GM12878 (cell line): ENCODE measurements around the gene OSMR. TPM values are rescaled to one million over a fixed set of nuclear protein-coding genes. Genes with fewer than 3 reads are reported as not detected.

Experiments used
- ATAC-seq: fragments of 200-7000 bp; cut with Tn5 transposase; 3 replicates; pipeline ENCODE4 v1.9.1; 2020; ENCODE audit warnings: mild to moderate bottlenecking, moderate library complexity
- BruUV-seq: library from RNA; stranded (reverse); fragments of 400-500 nt; replicated peaks from 2 replicates; lab custom pipeline; 2021; lab: Mats Ljungman, UMichigan
- CTCF ChIA-PET: fragments of 300-600 bp; sonication (Branson Sonifier 250); formaldehyde crosslinking; extraction: SDS; loops from one replicate; lab custom pipeline; 2021; ENCODE audit warnings: inconsistent platforms; lab: Yijun Ruan, JAX
- POLR2A ChIA-PET: fragments of 350-600 bp; formaldehyde crosslinking; extraction: SDS; loops from one replicate; lab custom pipeline; 2021; ENCODE audit warnings: inconsistent platforms; lab: Charles Lee
- RAD21 ChIA-PET: fragments of 300-600 bp; sonication (Branson Sonifier 250); formaldehyde crosslinking; loops from one replicate; lab custom pipeline; 2023; ENCODE audit warnings: antibody characterized with exemption; ENCODE audit not compliant: unreplicated experiment; lab: Charles Lee
- SMC1A ChIA-PET: fragments of 300-600 bp; sonication (Branson Sonifier 250); formaldehyde crosslinking; loops from one replicate; lab custom pipeline; 2023; ENCODE audit not compliant: unreplicated experiment, uncharacterized antibody; lab: Charles Lee
- DNase-seq: peaks from one replicate; pipeline ENCODE4 v3.0.0-alpha.2; 2011; ENCODE audit warnings: low read depth, low spot score
- FAIRE-seq: peaks from 3 replicates; lab custom pipeline; 2011; peaks lifted over from hg19 to GRCh38; lab: Jason Lieb, UNC
- H2AFZ ChIP-seq: 2 replicates; pipeline ENCODE4 v1.6.0; 2011; ENCODE audit warnings: low read depth, low read length, control low read depth; ENCODE audit not compliant: control insufficient read depth
- H3K27ac ChIP-seq: 2 replicates; pipeline ENCODE4 v1.5.1; 2011; ENCODE audit warnings: control low read depth; ENCODE audit not compliant: control insufficient read depth, insufficient read depth
- H3K27me3 ChIP-seq, 2 experiments: replicated peaks in 1 of 2; 2 replicates each; pipeline versions ENCODE4 v1.6.0 to v1.6.1; 2011; ENCODE audit warnings: low read length in 1 of 2; ENCODE audit not compliant: control insufficient read depth in 2 of 2, insufficient read depth in 2 of 2
- H3K36me3 ChIP-seq, 2 experiments: 2 replicates each; pipeline ENCODE4 v1.5.1; 2011; ENCODE audit warnings: low read length in 1 of 2; ENCODE audit not compliant: control insufficient read depth in 2 of 2, insufficient read depth in 2 of 2
- H3K4me1 ChIP-seq: 2 replicates; pipeline ENCODE4 v1.6.1; 2011; ENCODE audit warnings: mild to moderate bottlenecking, low read length, moderate library complexity, mixed read lengths; ENCODE audit not compliant: control insufficient read depth, insufficient read depth
- H3K4me2 ChIP-seq: 2 replicates; pipeline ENCODE4 v1.6.0; 2011; ENCODE audit warnings: control low read depth; ENCODE audit not compliant: control insufficient read depth, insufficient read depth
- H3K4me3 ChIP-seq: fragments of 200-600 bp; sonication (generic); 2 replicates; pipeline ENCODE4 v1.5.1; 2016
- H3K79me2 ChIP-seq: 2 replicates; pipeline ENCODE4 v1.6.0; 2011; ENCODE audit warnings: low read length; ENCODE audit not compliant: control insufficient read depth, insufficient read depth
- H3K9ac ChIP-seq: 2 replicates; pipeline ENCODE4 v1.8.0; 2011; ENCODE audit warnings: low read length, control low read depth, mixed read lengths; ENCODE audit not compliant: control insufficient read depth, insufficient read depth
- H3K9me3 ChIP-seq: replicated peaks from 3 replicates; pipeline ENCODE4 v1.5.1; 2011; ENCODE audit warnings: mild to moderate bottlenecking, low read length; ENCODE audit not compliant: control insufficient read depth, insufficient read depth
- H4K20me1 ChIP-seq: 2 replicates; pipeline ENCODE4 v1.6.0; 2011; ENCODE audit not compliant: control insufficient read depth, insufficient read depth
- ASH2L ChIP-seq: fragments of 300-600, 200-600 bp; sonication (generic); IDR thresholded peaks from 2 replicates; pipeline ENCODE4 v1.6.1; 2017; ENCODE audit warnings: low read depth, mild to moderate bottlenecking, borderline replicate concordance
- BCL3 ChIP-seq: IDR thresholded peaks from 2 replicates; pipeline ENCODE4 v1.6.1; 2011; ENCODE audit warnings: borderline replicate concordance, low read depth, mild to moderate bottlenecking, moderate library complexity, low read length; ENCODE audit not compliant: insufficient read depth, poor library complexity, severe bottlenecking
- HSF1 ChIP-seq: fragments of 150-350 bp; IDR thresholded peaks from 2 replicates; pipeline ENCODE4 v1.6.1; 2014; ENCODE audit warnings: mild to moderate bottlenecking, low read depth, low read length
- MEF2B ChIP-seq: fragments of 450-650 bp; IDR thresholded peaks from 2 replicates; pipeline ENCODE4 v1.6.1; 2018; ENCODE audit warnings: mild to moderate bottlenecking, moderate library complexity; ENCODE audit not compliant: partially characterized antibody, poor library complexity, severe bottlenecking
- MTA3 ChIP-seq: IDR thresholded peaks from 2 replicates; pipeline ENCODE4 v1.6.1; 2012; ENCODE audit warnings: low read length, inconsistent platforms, borderline replicate concordance
- NR2C1 ChIP-seq: fragments of 450-650 bp; IDR thresholded peaks from 2 replicates; pipeline ENCODE4 v1.6.1; 2017; ENCODE audit warnings: antibody characterized with exemption, mild to moderate bottlenecking, moderate library complexity
- NR2C2 ChIP-seq: IDR thresholded peaks from 2 replicates; pipeline ENCODE4 v1.6.1; 2011; ENCODE audit warnings: borderline replicate concordance, low read depth; ENCODE audit not compliant: control insufficient read depth, insufficient read length
- SKIL ChIP-seq: fragments of 450-650 bp; IDR thresholded peaks from 2 replicates; pipeline ENCODE4 v1.6.1; 2017; ENCODE audit warnings: mild to moderate bottlenecking, low read depth, inconsistent platforms; ENCODE audit not compliant: poor library complexity, severe bottlenecking
- SMARCA5 ChIP-seq: fragments of 450-650 bp; IDR thresholded peaks from 2 replicates; pipeline ENCODE4 v1.6.1; 2017; ENCODE audit warnings: mild to moderate bottlenecking
- SRF ChIP-seq, 2 experiments: IDR thresholded peaks; 2 replicates each; pipeline ENCODE4 v1.6.1; 2011; ENCODE audit warnings: low read depth in 2 of 2, low read length in 2 of 2, mild to moderate bottlenecking in 1 of 2, moderate library complexity in 1 of 2
- ZBTB4 ChIP-seq: fragments of 450-650 bp; formaldehyde crosslinking; IDR thresholded peaks from 2 replicates; pipeline ENCODE4 v1.4.0; 2022; ENCODE audit warnings: mild to moderate bottlenecking, moderate library complexity
- ZZZ3 ChIP-seq: IDR thresholded peaks from 2 replicates; pipeline ENCODE4 v1.6.1; 2011; ENCODE audit warnings: low read depth; ENCODE audit not compliant: control insufficient read depth, insufficient read length
- WGBS: methylation state at CpG from one replicate; pipeline ENCODE4 v1.1.6; 2016; ENCODE audit warnings: low lambda C conversion rate; ENCODE audit not compliant: insufficient replicate concordance, insufficient coverage; ENCODE audit errors: missing lambda C conversion rate; 5-methylcytosine and 5-hydroxymethylcytosine counted together
- in situ Hi-C: fragments of 300-500 bp; cut with MboI; formaldehyde crosslinking; loops from 9 replicates; pipeline ENCODE4 v1.14.3; 2018; ENCODE audit warnings: mixed read lengths
- intact Hi-C: fragments of 100-400 bp; cut with micrococcal nuclease; formaldehyde crosslinking; loops from one replicate; pipeline ENCODE4 v1.14.2; 2022; ENCODE audit not compliant: unreplicated experiment
- polyA plus RNA-seq, 11 experiments: library from polyadenylated mRNA; depleted of rRNA in 4 of 11; unstranded in 6 of 11; stranded (reverse) in 5 of 11; fragments of >200 nt; fragmentation: Nextera tagmentation in 4 of 11; fragmentation: Illumina TruSeq in 1 of 11; extraction: Ambion mirVana in 4 of 11; extraction: Trizol in 1 of 11; gene quantifications; 1 replicate in 1 of 11; 2 replicates in 10 of 11; pipeline versions ENCODE4 v1.2.1 to v1.2.3, GENCODE V29; 2011 to 2016; ENCODE audit warnings: inconsistent platforms in 2 of 11, missing spikeins in 2 of 11, low read depth in 1 of 11
- total RNA-seq, 4 experiments: library from RNA; depleted of rRNA in 3 of 4; stranded (reverse); fragments of >200 nt in 3 of 4; fragmentation: Illumina TruSeq in 1 of 4; extraction: Trizol in 1 of 4; gene quantifications; 2 replicates each; pipeline versions ENCODE4 v1.2.1 to v1.2.3, GENCODE V29; 2013 to 2021

Gene OSMR
- total and polyA plus RNA-seq, 10 of the 15 experiments (the other 5 are each of a cell fraction or from before 2014, with no cell fraction given), result 0.03 to 0.05 TPM; not detected in 8

- DNase-seq (no peak), FAIRE-seq (no peak), ATAC-seq (no peak)
- Histone ChIP-seq H3K4me2 (no peak overlapping the region), H3K9ac (no peak overlapping the region), H3K4me1 (no peaks in the 10 kb centered on the region), H3K9me3 (no peaks in the 10 kb centered on the region), H3K27ac (no peak overlapping the region), H2AFZ (no peak overlapping the region), H3K36me3 (peaks cover 0 to 7% of the 10 kb centered on the region in 2 experiments; a peak in 2 of 4 replicates), H3K79me2 (no peaks in the 10 kb centered on the region), H3K27me3 (no peaks in the 10 kb centered on the region), H3K4me3 (no peak overlapping the region), H4K20me1 (no peaks in the 10 kb centered on the region)
- SMC1A ChIA-PET, result no interaction called here
- 93% methylated on average over 1 of the region's 1 CpG for WGBS
- POLR2A ChIA-PET, result no interaction called here
- CTCF ChIA-PET, result interaction anchor here (1.0 to 1.7 kb wide), 2 partner anchors 142 to 497 kb away, joined by 3 to 6 read pairs; no protein-coding TSS in a partner anchor
- in situ Hi-C loops (no loop called here), intact Hi-C loops (no loop called here)
- TSS peak; percentile 4 for BruUV-seq
- RAD21 ChIA-PET, result no interaction called here
- TF ChIP-seq ZZZ3 (no peak), ZBTB4 (CRISPR knock-in tag) (no peak), BCL3 (no peak), SRF (IDR thresholded peaks at IDR 0.05; ENCODE audit: low read depth in 2 of 2, low read length in 2 of 2) (no peak), NR2C2 (no peak), ASH2L (no peak), SMARCA5 (no peak), SKIL (no peak), HSF1 (no peak), NR2C1 (no peak), MEF2B (no peak), MTA3 (no peak)
Observed at GRCh38 chr5:38938424-38938823, 92.6 kb downstream of the OSMR start.
